ENCODE measurements around the gene TCEANC2.

DNA sequence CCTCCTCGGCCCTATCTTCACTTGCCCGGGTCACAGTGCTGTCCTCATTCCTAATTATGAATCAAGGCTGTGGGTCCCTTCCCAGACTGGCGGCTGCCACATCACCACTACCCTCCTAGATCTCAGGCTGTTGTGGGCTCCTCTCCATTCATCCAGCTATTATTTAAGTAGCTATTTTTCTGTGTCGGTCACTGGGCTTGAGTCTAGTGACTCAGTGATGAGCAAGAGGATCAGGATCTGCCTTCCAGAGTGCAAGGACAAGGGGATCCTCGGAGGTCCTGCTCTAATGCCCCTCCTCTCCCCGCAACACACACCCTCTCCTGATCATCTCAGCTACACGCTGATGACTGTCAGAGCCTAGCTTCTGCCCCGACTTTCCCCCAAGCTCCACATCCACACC is 65.3 kb downstream of the TCEANC2 start:
- TF ChIP-seq, protein P1, sequence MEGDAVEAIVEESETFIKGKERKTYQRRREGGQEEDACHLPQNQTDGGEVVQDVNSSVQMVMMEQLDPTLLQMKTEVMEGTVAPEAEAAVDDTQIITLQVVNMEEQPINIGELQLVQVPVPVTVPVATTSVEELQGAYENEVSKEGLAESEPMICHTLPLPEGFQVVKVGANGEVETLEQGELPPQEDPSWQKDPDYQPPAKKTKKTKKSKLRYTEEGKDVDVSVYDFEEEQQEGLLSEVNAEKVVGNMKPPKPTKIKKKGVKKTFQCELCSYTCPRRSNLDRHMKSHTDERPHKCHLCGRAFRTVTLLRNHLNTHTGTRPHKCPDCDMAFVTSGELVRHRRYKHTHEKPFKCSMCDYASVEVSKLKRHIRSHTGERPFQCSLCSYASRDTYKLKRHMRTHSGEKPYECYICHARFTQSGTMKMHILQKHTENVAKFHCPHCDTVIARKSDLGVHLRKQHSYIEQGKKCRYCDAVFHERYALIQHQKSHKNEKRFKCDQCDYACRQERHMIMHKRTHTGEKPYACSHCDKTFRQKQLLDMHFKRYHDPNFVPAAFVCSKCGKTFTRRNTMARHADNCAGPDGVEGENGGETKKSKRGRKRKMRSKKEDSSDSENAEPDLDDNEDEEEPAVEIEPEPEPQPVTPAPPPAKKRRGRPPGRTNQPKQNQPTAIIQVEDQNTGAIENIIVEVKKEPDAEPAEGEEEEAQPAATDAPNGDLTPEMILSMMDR (IDR thresholded peaks at IDR 0.05): no peak
- TF ChIP-seq ZFX (IDR thresholded peaks at IDR 0.05; ENCODE audit: borderline replicate concordance): no peak
